T1000 (cell line): ENCODE data around the gene VAX1.
"Not testable (repeated sequence)": the region's sequence is repeated elsewhere in the genome, so short reads cannot be mapped to it uniquely, and the experiment has no call there.

ENCODE experiments used
- DNase-seq: peaks from one replicate; lab custom pipeline; 2025; ENCODE audit warnings: mixed read lengths; lab: John Stamatoyannopoulos, UW

The VAX1 gene

DNA sequence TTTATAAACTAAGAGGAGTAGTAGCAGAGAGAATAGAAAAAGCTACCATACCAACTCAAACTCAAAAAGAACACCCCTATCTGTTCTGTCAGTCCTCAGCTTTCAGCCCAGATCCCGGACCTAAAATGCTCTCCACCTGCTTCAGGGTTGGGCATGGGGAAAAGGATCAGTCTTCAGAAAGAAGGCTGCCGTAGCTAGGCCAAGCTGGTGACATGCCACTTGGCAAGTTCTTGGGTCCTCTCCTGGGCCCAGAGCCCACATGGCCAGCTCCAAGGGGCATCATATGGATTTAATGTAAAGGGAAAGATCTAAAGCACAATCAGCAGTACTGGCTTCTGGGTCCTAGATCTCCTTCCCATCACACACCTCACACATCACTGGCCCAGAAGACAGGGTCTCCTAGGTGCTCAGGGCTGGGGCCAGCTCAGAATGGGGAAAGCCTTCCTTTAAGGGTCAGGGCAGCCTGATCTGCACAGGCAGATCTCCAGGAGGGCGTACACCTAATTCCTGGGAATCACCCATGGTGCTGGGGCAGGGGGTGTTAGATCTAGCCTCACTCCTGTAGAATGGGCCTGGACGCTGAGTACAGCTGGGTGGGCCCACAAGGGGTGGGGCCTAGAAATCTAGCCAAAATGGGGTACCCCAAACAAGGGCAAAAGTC is 2.5 kb downstream of the VAX1 start:
- DNase-seq, result no peak

DNA sequence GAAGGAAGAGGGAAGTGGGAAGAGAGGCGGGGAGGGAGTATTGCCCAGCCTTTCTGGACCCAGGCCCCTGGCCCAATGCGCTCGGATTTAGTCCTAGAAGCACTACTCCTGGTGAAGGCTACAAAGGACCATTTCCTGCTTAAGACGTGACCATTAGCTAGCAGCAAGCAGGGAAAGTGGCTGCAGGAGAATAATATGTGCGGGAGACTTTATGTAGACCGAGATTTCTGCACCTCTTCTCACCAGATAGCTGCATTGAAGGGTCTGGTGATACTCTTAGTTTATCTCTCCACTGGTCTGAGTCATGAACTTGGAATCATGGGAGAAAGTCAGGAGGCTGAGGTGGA is 3.1 kb downstream of the VAX1 start:
- DNase-seq, result no peak

DNA sequence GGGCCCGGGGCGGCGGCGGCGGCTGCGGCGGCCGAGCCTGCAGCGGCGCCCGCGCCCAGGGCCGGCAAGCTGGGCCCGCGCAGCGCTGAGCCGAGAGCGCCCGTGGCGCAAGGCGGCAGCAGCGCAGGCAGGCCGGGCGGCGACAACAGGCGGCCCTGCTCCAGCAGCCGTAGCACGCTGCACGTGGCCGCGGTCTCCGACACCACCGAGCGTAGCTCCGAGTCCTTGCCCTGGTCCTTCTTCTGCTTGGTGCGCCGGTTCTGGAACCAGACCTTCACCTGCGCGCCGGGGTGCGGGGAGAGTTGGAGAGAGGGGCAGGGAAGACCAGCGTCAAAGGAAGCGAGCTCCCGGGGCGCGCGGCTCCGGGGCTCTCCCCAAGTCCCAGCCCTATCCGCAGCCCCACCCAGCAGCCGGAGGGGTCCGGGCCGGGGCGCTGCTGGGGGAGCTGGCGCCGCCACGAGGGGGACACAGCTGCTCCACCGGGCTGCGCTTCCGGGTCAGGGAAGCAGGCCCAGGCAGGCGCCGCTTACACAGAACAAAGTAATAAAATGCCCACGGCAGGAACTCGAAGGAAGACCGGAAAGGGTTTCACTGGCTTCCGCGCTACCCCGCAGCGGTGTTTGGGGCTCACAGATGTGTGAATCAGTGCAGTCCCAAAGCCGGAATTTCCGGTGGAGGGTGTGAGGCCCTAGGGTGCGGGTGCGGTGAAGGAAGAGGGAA is 3.6 kb downstream of the VAX1 start:
- DNase-seq, result no peak

DNA sequence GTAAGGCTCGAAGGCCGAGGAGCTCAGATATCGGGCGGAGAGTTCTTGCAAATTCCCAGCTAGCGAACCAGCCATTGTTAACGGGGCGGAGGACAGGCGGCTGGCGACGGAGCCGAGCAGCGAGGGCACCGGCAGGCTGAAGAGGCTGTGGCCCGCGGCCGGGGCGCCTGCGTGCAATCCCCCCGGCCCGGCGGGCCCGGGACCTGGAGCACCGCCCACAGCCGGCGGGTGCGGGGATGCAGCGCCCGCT is 4.1 kb downstream of the VAX1 start:
- DNase-seq, result no peak

DNA sequence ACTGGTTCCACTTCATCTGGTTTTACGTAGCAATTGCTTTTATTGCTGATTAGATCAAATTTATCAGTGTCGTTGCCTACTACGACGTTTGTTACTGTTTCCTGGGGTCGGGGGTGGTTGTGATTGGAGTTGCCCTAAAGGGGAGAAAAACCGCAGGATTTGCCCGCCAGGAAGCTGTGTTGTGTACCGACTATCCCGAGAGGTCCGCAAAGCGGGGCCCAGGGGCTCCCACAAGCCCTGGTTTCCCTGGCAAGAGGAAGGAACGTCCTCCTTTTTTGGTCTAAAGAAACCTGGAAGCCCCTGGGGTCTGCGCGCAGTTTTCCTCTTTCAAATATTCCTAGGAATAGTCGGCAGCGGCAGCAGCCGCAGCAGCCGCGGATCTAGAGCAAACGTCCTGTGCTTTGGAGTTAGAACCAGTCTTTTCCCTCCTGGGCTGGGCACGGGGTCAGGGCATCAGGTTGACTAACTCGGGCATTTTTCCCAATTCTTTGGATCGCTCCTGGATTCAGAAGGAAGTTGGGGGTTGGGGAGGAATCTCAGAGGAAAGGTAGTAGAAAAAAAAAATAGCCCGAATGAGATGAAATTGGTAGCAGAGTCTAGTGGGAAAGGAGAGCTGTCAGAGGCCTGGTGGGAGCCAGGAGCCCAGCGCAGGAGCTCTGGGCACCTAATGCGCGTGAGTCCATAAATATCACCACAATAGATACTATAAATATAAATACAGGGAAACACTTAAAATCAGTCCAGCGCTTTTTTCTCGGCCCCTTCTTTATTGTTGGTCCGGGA is 4.6 kb downstream of the VAX1 start:
- DNase-seq, result no peak

DNA sequence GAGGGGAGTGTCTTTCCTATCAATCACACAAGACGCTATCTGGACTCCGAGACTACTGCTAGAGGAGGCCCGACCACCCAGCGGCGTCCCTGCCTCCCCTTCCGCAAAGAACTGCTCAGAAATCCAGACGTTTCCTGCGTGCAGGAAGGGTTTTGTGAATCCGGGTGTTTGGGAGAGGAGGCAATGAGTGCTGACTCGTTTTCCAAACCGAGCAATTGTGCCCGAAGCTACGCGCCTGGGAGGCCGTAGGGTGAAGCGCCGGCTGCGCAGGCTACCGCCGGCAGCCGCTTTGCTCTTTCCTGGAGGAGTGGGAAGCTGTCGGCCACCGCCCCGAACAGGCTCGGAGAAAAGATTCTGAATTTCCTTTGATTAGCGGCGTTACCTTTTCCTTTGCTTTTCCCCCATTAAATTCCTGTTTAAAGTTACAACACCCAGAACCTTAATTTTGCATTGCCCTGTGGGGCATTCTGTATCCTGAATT is 5.3 kb downstream of the VAX1 start:
- DNase-seq, result no peak

- no peak for DNase-seq
Observed at GRCh38 chr10:117131376-117132327, 6.4 kb downstream of the VAX1 start.

DNA sequence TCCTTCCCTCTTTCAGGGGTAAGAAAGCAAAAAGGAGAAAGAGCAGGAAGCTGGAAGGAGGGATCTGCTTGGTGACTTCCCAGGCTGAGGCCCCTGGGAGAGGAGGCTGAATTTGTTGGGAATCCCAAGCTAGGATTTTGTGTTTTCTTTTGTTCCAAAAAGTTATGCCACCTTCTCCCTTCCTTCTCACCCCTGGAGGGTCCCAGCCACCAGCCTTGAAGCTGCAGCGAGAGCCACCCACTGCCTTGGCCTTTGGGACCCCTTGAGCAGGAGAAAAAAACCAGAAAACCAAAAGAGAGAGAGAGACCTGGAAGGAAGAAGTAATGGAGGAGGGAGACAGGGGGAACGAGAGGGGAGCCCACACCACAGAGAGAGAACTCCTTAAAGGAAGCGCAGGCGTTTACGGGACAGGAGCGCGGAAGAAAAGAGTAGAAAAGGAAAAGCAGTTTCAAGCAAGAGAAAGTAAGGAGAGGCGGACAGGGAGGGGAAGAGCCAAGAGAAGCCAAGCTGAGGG is 7.2 kb downstream of the VAX1 start:
- DNase-seq, result no peak

DNA sequence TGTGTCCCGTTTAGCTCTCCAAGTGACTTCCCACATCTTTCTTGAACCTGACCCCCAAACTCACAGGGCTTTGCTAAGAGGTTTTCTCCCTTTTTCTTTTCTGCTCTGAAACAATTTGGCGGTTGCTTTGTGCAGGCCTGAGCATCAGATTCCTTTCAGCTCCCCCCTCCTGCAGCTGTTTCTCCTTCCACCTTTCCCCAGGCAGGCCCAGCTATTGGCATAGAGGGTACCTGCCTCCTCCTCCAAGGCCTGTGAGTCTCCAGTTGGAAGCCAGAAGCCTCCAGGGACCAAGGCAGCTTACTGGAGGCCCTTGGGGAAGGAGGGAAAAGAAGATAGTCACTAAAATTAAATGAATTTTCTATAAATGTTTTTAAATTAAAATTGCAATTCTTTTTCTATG is 7.7 kb downstream of the VAX1 start:
- no peak for DNase-seq

GRCh38 chr10:117126645-117127044 is 11.4 kb downstream of the VAX1 start:
- not testable (repeated sequence) for DNase-seq

GRCh38 chr10:117126034-117126433 is 12.0 kb downstream of the VAX1 start:
- DNase-seq, result no peak

DNA sequence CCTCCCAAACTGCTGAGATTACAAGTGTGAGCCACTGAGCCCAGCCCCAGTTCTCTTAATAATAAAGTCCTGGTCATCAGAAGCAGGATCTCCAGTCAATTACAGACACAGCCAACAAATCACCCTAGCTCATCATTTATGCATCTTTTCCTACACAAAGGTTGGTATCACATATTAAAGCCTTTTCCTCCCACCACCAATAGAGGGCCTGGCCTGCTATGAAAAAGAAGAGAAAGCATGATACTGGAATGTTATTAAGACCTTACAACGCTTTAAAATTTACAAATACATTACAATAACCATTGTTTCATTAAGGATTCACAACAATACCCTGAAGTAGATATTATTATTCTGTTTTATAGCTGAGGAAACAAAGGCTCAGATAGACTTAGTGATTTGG is 25.9 kb downstream of the VAX1 start:
- no peak for DNase-seq

DNA sequence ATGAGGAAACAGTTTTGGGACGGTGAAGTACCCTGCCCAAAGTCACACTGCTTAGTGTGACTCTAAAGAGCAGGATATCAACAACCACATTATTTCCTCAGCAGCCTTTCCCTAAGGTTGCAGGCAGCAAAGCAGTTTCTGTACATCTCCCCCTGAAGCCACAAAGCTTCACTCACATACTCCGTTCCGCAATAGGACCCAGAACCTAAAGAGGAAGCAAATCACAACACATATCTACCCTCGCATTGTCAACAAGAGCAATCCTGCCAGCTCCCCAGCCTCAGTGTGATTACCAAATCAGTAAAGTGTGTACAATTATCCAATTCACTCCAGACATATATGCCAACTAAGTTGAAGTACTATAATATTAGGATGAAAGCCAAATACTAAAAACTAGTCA is 30.8 kb downstream of the VAX1 start:
- no peak for DNase-seq

DNA sequence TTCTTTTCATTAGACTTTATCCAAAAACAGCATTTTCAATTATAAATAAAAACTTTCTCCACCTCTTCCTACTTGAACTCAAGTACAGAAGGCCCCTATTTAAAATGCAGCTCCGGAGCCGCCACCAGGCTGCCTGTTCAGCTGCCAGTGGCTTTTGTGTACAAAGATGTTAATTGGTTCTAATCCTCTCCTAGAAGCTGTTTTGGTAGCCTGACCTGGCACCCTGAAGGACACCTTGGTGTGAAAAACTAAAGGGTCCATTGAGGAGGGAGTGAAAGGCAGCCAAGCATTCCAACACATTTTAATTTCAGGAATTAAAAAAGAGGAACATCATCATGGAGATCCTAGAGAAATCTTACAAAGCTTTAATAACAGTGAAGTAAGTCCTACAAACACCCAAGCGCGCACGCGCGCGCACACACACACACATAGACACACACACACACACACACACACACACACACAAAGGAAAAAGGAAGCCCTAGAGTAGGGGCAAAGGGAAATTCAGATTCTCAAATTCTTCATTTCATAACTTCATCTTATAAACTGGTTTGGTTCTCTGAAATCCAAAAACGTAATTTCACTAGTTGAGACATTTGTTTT is 41.4 kb downstream of the VAX1 start:
- DNase-seq, result no peak

DNA sequence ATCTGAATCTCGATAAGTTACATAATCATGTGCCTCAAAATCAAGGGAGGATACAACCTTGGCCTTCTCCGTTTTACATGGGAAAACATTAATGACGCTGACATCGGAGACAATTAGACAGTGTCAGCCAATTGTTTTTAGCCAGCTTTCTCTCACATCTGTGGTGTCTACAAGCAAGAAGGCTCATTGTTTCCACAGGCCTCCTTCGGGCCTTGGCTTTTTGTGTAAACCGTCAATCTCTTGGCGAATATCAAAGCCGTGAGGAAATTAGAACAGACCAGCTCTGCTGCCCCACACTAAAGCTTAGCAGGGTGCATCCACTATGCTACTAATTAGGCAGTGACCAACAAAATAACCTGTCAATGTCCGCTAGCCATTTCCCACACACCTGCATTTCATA is 43.2 kb downstream of the VAX1 start:
- DNase-seq, result no peak

DNA sequence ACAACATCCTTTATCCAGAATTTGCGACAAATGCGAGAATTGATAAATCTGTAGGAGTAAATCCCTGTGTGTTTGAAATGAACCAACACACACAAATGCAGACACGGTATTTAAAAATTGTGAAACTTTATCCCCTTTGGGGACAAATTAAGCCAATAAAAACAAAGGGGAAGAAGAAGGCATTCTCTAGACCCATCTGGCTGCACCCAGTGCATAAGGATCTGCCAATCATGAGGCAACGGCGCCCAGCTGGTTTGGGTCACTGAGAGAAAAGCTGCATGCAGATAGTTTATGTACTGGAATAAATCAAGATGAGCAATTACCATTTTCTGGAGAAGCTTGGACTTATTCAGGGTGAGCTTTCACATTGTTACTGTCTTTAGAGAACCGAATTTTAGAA is 45.7 kb downstream of the VAX1 start:
- DNase-seq, result no peak

- DNase-seq, result no peak
Observed at GRCh38 chr10:117090834-117091233, 47.2 kb downstream of the VAX1 start.

DNA sequence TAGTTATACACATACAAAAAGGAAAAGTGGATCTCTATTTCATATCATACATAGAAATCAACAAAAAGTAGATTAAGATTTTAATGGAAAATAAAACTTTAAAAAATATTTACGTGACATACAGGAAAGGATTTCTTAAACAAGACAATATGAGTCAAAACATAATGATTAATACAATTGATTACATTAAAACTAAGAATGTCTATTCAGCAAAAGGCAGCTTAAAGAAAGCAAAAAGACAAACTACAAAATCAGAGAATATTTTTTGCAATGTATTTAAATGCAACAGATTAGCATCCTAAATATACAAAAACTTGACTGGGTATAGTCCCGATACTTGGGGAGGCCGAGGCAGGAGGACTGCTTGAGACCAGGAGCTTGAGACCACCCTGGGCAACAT is 50.5 kb downstream of the VAX1 start:
- no peak for DNase-seq

DNA sequence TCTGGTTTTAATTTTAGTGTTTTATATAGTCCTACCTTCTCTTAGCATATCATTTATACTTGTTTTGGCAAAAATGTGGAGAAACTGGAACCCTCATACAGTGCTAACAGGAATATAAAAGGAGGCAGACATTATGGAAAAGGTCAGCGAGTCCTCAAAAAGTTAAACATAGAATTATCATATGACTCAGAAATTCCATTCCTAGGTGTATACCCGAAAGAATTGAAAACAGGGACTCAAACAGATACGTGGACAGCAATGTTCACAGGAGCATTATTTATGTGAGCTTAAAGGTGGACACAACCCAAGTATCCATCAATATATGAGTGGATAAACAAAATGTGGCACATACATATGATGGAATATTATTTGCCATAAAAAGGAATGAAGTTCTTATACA is 51.5 kb downstream of the VAX1 start:
- no peak for DNase-seq

DNA sequence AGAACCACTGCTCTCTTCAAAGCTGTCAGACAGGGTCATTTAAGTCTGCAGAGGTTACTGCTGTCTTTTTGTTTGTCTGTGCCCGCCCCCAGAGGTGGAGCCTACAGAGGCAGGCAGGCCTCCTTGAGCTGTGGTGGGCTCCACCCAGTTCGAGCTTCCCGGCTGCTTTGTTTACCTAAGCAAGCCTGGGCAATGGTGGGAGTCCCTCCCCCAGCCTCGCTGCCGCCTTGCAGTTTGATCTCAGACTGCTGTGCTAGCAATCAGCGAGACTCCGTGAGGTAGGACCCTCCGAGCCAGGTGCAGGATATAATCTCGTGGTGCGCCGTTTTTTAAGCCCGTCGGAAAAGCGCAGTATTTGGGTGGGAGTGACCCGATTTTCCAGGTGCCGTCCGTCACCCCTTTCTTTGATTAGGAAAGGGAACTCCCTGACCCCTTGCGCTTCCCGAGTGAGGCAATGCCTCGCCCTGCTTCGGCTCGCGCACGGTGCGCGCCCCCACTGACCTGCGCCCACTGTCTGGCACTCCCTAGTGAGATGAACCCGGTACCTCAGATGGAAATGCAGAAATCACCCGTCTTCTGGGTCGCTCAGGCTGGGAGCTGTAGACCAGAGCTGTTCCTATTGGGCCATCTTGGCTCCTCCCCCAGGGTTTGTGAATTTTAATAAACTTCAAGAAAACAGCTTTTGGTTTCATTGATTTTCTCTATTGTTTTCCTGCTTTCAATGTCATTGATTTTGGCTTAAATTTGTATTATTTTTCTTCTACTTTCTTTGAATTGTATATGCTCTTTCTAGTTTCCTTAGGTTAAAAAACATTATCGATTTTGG is 53.4 kb downstream of the VAX1 start:
- not testable (repeated sequence) for DNase-seq
